Measurements from ENCODE around the gene RTKN.
"Not testable (repeated sequence)": the region's sequence is repeated elsewhere in the genome, so short reads cannot be mapped to it uniquely, and the experiment has no call there.

The RTKN gene

DNA sequence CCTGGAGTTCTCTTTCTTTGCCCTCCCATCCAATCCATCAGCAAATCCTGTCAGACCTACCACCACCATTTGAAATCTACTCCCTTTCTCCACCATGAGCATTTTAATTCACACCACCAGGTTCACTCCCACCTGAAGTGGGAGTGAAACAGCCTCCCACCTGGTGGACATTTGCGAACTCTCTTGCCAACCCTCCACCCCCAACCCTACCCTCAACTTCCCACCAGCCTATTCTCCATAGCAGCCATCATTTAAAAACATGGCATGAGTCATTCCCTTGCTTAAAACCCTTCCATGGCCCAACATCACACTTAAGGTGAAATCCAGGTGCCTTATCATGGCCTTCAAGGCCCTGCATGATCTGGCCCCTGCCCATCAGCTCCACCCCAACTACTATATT lies 3.5 kb downstream of the RTKN start:
- DNase-seq: no peak

DNA sequence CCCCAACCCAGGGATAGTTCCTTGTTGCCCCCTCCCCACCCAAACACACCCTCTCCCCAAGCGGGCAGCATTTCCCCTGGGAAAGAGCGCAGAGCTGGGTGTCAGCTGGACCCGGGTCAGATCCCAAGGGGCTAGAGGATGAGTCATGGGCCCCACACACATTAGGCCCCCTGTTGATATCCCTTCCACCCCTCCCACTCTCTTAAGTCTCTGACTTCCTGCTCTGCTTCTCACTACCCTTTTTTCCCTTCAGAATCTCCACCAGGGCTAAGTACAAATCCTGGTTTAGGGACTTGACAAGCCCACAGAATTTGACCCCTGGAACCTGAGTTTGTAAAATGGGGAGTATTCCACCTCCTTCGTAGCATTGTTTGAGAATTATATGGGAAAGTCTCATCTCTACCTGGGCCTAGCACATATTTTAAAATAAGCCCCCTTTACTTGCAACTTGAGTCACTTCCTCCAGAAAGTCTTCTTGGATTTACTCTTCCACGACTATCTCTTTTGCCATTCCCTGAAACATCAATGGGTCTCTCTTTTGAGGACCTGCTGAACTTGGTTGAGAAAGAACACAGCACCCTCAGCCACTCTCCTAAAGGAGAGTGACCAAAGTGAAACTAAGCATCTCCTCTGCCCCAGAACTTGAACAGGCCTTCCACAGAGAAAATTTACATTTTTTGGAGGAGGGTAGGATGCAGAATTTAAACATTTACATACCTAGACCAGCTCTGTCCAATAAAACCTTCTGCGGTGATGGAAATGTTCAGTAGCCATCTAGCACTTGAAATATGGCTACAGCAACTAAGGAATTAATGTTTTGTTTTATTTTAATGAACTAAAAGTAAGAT lies 4.7 kb downstream of the RTKN start:
- no peak for DNase-seq

DNA sequence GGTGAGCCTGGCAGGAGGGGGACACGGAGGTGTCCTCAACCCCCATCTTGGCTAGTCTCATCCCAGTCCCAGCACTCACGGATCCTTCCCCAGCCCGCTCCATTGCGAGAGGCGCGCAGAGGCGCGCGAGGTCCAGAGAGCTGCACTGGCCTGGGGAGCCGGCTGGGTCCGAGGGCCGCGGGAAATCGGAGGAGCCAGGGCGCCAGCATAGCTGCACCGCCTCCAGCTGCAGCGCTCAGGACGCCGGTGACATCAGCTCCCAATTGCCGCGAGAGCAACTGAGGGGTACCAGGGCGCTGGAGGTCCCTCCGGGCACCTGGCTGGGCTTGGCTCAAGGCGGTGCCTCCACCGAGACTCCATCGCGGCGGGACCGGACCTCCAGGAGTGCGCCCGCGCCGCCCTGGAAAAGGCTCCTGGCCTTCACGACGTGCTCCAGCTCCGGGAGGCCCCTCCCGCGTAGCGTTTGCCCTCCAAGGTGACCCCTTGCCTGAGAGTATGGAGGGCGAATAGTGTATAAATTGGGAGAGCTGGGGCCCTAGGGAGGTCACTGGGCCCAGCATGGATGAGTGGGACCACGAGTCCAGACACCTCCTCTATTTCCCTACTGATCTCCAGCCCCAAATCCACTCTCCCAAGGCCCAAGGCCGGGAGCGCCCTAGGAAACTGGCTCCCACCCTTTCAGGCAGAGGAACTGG lies 5.5 kb downstream of the RTKN start:
- no peak for DNase-seq

DNA sequence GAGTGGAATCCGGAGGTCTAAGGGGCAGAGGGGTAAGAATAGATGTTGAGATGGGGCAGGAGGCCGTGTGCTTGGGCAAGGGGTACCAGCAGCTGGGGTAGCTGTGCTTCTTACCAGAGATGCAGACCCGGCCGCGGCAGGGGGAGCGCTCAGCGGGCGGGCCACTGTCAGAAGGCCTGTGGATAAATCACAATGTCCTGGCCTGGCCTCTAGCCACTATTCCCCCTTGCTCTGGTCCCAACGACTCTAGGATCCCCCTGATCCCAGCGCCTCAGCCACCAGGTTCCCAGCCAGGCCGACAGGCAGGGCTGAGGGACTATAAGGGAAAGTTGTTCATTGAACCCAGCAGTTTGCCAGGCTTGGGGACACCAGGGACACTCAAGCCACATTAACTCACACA lies 11.2 kb downstream of the RTKN start:
- no peak for DNase-seq

DNA sequence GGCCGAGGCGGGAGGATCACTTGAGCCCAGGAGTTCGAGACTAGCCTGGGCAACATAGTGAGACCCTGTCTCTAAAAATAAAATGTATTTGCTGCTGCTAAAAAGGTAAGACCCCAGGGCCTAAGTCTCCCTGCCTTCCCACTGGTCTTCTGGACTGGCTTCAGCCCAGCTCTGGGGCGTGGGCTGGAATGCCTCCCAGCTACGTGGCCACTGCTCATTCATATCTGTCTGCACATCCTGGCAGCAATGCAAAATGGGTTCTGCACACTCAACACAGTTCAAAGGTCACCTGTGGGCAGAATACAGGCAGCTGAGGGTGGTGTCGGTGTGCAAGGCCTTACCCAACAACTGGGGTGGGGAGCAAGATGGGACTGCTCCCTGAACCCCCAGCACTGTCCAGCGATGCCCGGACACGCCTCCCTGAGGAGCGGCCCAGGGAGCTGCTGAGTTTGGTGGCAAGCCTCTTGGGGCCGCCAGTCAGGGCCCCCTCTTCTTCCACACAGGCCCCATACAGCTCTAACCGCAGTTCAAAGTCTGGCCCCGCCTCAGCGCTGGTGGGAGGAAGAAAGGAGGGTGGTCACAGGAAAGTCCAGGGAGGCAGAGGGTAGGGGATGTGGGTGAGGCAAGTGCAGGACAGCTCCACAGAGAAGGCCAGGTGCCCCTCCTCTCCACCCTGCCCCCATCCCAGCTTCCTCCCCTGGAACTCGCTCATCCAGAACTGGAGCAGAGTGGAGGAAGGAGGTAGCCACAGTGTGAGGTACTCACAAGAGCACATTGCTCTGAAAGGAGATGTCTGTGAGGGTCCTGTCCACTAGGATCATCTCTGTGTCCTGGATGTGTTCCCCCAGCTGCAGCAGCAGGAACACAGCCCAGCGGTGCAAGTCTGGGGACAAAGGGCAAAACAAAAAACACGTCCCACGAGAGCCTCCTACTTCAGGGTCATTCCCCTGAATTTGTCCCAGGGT lies 12.0 kb downstream of the RTKN start:
- DNase-seq: no peak

DNA sequence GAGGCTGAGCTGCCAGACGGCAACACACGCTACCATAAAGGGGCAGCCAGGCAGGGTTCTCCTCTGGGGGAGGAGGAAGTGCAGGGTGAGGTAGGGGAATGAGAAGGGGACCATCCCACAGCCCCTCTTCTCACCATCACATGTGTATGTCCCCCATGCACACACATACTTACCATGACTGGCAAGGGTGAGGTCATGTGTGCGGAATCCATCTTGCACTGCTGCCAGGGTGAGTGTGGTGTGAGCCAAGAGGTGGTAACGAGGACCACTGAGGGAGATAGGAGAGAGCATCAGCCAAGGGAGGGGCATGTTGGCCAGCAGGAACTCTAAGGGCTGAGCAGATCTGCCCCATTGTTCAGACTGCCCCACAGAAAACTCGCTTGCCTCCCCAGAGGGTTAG lies 13.1 kb downstream of the RTKN start:
- no peak for DNase-seq

DNA sequence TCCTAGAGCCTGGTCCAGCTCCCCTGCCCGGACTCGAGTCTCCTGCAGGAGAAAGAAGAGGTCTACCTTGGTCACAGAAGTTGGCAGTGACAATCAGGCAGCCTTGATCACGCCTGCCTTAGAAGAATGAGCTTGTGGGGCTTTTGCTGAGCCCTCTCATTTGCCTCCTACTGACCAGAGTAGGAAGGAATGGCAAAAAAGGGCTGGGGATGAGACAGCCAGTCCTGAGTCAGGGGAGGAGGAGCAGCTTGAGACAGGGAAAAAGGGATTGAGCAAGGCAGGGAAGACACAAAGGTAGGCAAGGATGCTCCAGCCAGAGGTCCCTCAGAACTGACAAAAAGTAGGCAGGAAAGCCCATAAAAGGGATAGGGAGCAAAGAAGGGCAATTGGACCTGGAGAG lies 14.2 kb downstream of the RTKN start:
- no peak for DNase-seq

DNA sequence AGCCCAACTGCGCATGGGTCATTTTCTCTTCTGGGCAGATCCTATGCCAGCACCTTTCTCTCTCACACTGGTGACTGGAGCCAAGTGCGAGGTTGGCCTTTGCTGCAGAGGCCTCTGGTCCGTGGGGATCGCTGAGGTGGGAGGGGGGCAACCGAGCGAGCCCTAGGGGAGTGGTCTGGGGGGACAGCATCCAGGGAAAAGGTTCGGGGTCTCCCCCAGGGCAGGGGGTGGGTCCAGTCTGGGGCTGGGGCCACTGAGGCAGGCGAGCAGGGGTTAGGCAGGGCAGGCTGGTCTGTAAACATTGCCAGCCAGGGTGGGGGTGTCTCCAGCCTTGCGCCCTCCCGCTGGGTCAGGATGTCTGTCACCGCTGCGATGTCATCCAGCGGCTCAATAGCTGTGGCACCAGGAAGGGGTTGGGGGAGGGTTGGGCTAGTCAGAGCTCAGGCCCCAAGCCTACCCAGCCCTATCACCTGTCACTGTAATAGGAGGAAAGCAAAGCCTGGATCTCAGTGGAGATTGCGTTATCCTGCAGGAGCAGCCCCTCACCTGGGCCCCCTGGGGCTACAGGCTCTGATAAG lies 15.5 kb downstream of the RTKN start:
- no peak for DNase-seq

DNA sequence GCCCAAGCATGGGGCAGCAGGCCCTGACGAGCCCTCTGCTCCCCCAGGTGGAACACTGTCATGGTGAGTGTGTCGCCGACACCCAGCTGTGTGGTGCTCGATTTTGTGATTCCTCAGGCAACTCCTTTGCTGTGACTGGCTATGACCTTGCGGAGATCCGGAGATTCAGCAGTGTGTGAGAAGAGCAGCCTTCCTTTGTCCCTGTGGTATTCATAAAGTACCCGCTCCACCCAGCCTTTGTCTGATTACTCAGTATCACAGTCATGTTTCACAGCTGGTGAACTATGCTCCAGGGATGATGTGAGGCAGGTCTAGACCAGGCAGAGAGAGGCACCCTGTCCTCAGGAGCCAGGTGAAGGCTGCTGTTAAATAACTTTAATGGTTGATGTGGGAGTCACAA lies 16.2 kb downstream of the RTKN start:
- DNase-seq: peak; percentile 19

DNA sequence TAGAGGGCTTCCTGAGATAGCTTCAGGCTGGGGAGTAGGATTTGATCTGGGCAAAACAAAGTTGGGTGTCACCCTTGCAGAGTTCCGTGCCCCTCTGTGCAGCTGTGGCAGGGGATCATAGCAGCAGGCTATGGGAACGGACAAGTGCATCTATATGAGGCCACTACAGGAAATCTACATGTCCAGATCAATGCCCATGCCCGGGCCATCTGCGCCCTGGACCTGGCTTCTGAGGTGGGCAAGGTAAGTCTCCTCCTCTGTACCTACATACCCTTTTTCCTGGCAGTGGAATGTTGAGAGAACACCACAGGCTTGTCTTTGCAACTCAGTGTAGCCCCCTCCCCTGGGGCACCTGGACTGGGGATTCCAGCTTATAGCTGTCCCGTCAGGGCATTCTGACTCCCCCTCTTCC lies 16.7 kb downstream of the RTKN start:
- no peak for DNase-seq

DNA sequence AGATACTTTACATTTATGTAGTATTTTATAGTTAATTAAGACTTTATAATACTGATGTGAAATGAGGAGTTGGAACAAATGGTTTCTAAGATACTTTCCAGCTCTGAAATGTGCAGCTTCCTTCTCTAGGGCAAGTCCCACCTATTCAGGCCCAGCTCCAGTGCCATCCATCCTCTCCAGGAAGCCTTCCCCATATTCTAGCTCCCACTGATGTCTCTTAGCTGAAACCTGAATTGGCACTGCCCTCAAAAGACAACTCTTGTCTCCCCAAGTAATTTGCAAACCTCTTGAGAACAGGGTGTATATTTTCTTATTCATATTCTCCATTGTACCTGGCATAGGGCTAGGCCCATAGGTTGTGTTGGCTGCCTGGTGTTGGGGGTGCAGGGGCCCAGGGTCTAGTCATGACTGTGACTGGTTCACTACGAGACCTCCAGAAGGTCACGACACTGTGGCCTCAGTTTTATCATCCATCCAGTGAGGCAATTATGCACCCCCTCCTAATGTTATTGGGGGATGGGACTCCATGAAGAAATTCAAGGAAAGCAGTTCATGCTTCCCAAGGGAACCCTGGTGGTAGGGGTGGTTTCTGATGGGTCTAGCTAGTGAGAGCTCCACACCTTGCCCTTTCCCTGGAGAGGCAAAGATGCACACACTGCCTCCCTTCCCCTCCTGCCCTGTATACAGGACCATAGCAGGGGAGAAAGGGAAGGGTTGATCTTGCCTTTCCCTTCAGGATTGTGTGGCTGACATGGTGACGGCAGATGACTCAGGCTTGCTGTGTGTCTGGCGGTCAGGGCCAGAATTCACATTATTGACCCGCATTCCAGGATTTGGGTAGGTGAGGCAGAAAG lies 17.4 kb downstream of the RTKN start:
- DNase-seq: no peak

DNA sequence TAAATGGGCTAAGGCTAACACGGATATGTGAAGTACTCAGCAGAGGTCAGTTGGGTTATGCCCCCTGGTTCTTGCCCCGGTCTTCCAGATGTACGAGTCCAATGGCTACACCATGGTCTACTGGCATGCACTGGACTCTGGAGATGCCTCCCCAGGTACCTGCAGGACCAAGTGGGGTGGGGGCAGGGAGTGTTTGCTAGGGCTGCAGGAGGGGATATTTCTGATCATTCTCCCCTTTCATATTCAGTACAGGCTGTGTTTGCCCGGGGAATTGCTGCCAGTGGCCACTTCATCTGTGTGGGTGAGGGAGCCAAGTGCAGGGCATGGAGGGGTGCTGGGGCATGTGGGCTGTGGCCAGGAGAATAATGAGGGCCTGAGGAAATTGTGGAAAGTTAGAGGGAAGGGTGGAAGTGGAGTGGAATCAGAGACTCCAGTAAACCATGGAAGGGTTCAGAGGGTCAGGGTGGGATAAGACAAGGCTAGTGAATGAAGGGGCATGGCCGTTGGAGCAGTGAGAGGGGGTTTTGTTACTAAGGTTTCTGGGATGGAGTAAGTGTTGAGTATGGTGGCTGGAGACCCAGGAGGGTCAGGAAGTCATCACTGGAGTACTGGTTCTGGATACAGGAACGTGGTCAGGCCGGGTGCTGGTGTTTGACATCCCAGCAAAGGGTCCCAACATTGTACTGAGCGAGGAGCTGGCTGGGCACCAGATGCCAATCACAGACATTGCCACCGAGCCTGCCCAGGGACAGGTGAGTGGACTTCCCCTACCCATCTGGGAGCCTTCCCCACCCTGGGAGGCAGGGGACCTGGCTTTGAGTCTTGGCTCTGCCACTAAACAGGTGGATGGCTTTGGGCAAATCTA lies 18.3 kb downstream of the RTKN start:
- no peak for DNase-seq

DNA sequence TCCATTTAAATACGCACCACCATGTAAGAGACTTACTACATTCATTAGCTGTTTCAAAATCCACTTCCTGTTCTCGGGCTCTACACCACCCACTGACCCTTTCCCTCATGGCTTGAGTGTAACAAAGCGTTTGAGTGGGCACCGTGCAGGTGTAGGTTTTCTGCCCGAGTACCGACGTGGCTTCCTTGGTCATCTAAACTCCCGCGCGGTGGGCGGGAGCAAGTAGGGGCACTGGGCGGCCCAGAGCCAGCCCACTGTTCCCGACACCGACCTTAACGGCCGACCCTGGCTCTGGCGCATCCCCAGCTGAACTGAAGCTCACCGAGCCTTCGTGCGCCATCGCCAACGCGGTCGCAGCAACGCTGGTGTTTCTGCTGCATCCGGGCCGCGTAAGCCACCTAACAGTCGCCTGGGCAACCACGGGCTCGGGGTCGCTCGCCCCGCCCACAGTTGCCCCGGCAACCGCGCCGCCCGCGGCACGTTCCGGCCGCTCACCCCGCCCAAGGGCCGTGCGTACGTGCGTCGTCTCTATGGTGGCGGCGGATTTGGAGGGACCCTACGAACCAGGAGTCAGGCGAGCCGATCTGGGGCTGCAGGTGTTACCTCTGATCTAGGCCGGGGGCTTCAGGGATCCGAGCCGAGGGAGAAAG lies 20.4 kb downstream of the RTKN start, which contains the start of the genes C2orf81 and WDR54:
C2orf81 (minus strand) TSS at position 399 of the 650 bp plus-strand sequence; CDS start at position 340, 59 bp downstream.
WDR54 (plus strand) TSS at position 510 of the 650 bp plus-strand sequence. CDS start 424 bp downstream, outside the sequence.
- peak; percentile 53 for DNase-seq

DNA sequence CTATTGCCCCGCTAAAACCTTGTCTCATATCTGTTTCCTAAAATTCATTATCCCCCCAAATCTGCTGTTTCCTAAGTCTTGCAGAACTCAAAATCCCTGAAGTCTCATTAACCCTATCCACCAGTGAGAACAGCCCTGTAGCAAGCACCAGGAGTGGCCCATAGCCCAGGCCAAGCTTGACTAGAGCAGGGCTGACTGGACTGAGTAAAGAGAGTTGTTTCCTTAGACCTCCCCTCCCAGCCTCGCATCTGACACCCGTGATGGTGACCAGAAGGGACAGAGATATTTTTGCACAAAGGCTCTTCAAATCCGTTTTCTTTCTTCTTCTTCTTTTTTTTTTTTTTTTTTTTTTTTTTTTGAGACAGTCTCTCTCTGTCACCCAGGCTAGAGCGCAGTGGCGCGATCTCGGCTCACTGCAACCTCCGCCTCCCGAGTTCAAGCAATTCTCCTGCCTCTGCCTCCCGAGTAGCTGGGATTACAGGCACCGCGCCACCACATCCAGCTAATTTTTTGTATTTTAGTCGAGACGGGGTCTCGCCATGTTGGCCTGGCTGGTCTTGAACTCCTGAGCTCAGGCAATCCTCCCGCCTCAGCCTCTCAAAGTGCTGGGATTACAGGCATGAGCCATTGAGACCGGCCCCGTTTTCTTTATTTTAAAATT lies 21.2 kb downstream of the RTKN start:
- not testable (repeated sequence) for DNase-seq

DNA sequence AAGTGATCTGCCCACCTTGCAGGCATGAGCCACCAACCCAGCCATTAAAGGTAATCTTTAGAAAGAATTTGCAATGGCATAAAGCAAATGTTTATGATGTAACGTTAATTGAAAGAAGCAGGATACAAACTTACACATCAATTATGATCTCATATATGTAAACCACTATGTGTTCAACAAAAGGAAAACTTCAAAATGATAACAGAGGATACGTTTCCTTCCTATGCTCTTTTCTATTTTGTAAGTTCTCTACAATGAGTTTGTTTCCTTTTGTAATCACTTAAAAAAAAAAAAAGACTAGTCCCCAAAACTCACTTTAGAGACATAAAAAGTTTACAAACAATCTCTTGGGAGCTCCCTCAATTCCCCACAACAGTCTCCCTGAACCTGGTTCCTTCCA lies 21.7 kb downstream of the RTKN start:
- DNase-seq: no peak

DNA sequence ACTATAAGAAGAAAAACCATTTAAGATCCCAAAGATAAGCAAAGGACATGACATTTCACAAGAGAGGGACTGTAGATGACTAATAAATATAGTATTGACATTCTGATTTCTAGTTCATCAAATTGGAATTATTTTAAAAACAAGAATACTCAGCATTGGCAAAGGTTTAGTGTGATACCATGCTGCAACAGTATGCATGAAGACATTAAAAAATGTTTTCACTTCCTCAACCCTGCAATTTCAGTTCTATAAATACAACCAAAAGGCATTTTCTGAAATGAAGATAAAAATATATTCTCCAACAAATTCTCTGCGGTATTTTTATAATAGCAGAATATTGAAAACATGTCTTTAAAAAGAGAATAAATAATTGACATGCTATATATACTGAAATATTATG lies 22.4 kb downstream of the RTKN start:
- DNase-seq: no peak

DNA sequence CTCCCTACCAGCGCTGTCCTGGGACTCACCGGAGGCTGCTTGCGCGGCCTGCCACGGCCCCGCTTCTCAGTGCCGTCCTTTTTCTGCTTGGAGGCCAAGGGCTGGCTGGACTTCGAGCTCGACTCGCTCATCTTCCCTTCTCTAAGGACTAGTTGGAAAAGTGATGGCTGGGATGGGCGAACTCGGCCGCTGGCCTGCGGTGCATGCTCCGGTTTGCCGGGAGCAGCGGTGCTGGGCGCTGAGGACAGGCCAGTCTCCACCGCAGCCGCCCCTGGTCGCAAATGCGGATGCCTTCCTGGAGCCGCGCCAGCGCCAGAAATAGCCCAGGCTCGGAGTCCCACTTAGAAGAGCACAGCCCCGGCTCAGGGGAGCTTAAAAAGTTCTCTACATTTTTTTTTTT lies 23.4 kb downstream of the RTKN start:
- no peak for DNase-seq

DNA sequence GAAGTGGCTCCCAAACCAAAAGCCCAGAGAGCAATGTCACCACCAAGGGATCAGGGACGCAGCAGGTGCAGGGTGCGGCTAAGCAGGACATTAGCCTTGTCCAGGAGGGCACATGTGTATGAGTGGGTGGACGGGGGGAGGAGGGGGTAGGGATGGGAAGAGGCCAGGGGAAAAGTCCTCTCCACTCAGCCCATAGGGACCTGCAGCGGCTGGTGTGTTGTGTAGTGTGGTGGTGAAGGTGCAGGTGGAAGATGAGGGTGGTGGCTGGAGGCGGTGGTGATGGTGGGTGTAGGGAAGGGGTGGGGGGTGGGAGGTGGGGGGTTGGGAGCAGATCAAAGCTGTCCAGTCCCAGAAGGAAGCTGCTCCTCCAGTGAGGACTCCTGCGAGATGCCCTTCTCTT lies 24.0 kb downstream of the RTKN start:
- no peak for DNase-seq

DNA sequence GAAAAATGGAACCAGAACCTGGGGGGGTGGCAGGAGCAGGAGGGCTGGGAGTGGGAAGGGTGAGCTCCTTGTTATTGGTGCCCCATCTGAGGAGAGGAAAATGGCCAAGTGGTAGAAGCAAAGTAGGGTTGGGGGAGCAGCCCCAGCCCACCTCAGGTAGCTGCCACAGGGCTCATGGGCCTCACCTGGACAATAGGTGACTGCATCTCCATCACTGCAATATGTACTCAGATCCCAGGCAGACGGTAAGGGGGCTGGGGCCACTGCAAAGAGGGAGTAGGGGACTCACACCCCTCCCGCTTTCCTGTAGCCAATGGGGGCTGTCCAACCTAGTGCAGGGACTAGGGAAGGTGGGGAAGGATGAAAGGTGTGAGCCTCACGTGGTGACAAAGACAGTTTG lies 24.5 kb downstream of the RTKN start:
- no peak for DNase-seq

DNA sequence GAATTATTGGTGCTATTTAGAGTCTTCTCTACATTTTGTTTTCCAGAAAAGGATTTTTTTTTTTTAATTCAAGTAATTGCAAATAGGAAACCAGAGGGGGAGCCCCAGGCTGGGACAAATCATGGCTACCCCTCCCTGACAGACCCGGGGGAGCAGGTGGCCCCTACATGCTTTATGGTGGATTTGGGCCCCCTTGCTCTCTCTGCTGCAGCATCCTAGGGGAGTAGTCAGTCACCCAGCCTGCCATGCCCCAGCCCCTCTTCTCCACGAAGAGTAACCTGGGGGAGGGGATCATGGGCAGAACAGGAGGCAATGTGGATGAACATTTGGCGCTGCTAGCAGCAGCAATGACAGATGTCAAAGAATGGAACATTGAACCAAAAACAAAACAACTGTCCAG lies 25.0 kb downstream of the RTKN start:
- DNase-seq: no peak

All from kidney glomerular epithelial cell (primary cell).